Parietal lobe (tissue), 1 donor: ENCODE measurements around the gene KRT81. TPM values are rescaled to one million over a fixed set of nuclear protein-coding genes. Genes with fewer than 3 reads are reported as not detected.

Experiments
- total RNA-seq: library from RNA; depleted of rRNA; stranded (reverse); fragments of >200 nt; gene quantifications from one replicate; pipeline ENCODE4 v1.2.3, GENCODE V29; 2014

KRT81 gene
- not detected for total RNA-seq

GRCh38 chr12:52291267-52291935 lies at the start of gene KRT81:
KRT81 (minus strand) TSS chr12:52291534; CDS start chr12:52291465, 69 bp downstream.

DNA sequence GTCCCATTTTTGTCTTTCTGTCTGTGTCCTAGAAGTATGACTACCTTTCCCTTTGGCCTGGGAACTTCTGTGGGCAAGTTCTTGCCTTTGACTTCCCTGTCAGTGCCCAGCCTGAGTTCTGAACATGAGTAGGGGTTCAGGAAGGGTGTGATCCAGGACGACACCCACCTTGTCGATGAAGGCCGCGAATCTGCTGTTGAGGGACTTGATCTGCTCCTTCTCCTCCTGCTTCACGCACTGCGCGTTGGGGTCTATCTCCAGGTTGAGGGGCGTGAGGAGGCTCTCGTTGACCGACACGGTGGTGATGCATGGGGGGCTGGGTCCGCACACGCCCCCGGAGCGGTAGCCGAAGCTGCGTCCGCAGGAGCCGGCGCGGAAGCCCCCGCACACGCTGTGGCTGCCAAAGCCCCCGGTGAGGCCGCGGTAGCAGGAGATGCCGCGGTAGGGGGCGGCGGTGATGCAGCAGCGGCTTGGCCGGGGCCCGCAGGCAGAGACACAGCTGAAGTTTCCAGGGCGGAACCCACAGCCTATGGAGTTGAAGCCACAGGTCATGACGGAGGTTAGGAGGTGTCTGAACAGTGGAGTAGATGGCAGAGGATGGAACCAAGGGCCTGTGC lies 29.6 kb upstream of the KRT81 start, which contains the start of gene KRT83:
Gene KRT83, minus strand, starts transcription at position 615 of the 617 bp plus-strand sequence. Its CDS starts 63 bp downstream, at position 552.

DNA sequence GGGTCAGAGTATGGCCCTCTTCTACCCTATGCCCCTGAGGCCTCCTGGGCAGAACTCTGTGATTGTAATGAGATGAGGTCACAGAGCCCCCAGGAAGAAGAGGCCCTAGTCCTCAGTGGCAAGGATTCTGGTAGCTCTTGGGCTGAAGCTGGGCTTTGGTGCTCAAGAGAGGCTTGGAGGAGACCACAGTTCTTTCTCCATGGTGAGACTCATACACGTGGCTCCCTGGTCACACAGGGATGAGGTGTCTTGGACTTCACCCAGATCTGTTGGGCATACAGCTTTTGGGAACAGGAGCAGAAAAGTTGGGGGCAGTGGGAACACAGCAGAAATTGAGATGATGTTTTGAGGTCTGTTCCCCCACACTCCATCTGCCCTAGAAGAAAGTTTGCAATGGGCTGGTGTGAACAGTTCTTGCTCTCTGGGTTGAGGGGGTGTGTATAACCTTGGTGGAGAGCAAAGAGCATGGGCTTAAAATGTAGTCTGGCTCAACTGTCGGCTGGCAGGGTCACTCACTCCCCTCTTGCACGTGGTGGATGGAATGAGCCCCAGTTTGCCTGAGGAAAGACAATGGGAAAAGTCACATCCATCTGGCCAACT lies 16.7 kb downstream of the KRT81 start, which contains the start of gene KRT86:
Gene KRT86, plus strand, starts transcription at position 125 of the 600 bp plus-strand sequence. CDS start 27,272 bp downstream, outside the sequence.

Other genes with a start within 250 kb of the KRT81 start
- gene NR4A1, start 240.1 kb downstream of the KRT81 start, total RNA-seq, result 8.5 TPM
- gene ATG101, start 221.6 kb downstream of the KRT81 start, total RNA-seq, result 22.2 TPM
- gene SMIM41, start 211.8 kb downstream of the KRT81 start, total RNA-seq, result not detected
- not detected for gene KRT80, start 99.5 kb downstream of the KRT81 start, total RNA-seq
- not detected for gene KRT7, start 58.3 kb downstream of the KRT81 start, total RNA-seq
- gene KRT86, start 16.9 kb downstream of the KRT81 start, total RNA-seq, result not detected
- gene KRT83, start 29.9 kb upstream of the KRT81 start, total RNA-seq, result not detected
- not detected for gene KRT85, start 75.9 kb upstream of the KRT81 start, total RNA-seq
- not detected for gene KRT84, start 94.1 kb upstream of the KRT81 start, total RNA-seq
- not detected for gene KRT82, start 114.8 kb upstream of the KRT81 start, total RNA-seq
- not detected for gene KRT75, start 142.8 kb upstream of the KRT81 start, total RNA-seq
- gene KRT6B, start 160.6 kb upstream of the KRT81 start, total RNA-seq, result not detected
- gene KRT6C, start 182.3 kb upstream of the KRT81 start, total RNA-seq, result not detected
- not detected for gene KRT6A, start 201.7 kb upstream of the KRT81 start, total RNA-seq
- not detected for gene KRT5, start 228.9 kb upstream of the KRT81 start, total RNA-seq